Measurements from ENCODE around the gene TRABD2B.
A peak's percentile ranks its signal among the peaks of the same experiment; 100 is the strongest.

The TRABD2B gene

GRCh38 chr1:47751193-47751592, 246.0 kb downstream of the TRABD2B start:
- DNase-seq, result no peak

GRCh38 chr1:47745715-47746609, 251.2 kb downstream of the TRABD2B start:
- no peak for DNase-seq

- no peak for DNase-seq
These were observed 254.1 kb downstream of the TRABD2B start for GRCh38 chr1:47742890-47743760.

- no peak for DNase-seq
These were observed 258.5 kb downstream of the TRABD2B start for GRCh38 chr1:47738560-47739182.

DNA sequence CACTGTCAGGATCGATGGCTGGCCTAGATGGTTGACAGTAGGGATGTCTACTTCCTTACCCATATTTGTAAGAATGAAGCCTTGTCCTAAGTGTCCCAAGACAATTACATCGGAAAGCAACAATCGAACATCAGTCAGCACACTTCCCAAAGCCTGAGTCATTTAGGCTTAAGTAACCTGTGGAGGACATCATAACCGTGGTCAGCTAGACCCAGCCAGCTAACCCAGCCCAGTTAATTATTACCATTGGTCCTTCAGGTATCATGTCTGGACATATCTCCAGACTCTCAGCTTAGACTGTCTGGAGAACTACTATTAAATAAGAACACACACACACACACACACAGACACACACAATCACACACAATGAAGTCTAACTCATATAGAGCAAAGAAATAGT, 264.7 kb downstream of the TRABD2B start:
- DNase-seq, result no peak

DNA sequence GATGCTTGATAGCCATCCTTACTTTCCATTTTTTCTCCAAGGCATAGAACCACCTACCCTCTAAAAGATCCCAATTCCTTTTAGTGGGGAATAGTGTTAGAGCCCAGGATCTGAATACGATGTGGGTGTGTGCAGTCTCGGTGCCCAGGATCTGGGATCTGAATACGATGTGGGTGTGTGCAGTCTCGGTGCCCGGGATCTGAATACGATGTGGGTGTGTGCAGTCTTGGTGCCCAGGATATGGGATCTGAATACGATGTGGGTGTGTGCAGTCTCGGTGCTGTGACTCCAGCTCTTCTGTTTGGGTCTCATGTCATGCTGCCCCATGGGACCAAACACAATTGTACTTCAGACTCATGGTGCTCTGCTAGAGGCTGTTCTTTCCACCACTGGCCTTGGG, 265.5 kb downstream of the TRABD2B start:
- DNase-seq, result no peak

DNA sequence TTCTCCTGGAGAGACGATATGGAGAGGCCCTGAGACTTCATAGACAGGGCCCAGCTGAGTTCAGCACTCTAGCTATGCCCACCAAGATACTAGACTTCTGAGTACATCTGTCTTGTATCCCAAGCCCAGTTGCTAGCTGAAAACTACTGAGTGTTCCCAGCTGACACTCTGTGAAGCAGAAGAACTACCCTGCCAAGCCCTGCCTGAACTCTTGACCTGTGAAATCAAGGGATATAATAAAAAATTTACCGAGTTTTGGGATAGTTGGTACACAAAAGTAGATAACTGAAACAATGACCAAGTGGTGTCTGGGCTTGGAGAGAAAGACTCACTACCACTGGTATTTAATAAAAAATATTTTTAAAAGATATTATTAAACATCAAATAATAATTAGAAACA, 267.5 kb downstream of the TRABD2B start:
- no peak for DNase-seq

- DNase-seq, result no peak
These were observed 269.5 kb downstream of the TRABD2B start for GRCh38 chr1:47727697-47728085.

DNA sequence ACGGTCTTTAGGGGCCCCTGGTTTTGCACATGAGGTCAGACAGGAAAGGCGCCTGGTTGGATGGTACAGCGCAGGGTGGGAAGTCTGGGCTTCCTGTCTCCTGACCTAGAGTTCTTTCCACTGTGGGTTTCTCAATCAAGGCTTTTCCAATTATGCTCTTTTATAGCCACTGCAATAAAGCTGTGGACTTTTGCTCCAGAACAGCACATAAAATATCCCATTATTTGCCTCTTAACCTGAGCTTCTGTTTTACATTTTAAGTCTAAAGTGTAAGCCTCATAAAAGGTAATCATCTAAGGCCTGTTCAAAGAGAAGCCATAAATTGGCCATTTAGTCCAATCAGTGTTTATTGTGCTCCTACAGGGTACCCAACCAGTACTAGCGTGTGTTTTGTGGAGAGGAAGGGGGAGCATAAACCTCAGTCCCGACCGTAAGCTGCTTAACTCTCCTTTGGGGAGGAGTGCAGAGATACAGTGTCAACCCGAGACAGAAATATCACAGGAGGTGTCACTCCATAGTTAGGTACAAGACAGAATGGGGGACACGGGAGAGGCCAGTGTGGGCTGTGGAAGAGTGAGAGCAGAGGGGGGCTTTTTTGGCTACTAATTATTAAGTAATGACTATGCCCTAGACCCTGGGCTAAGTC, 270.0 kb downstream of the TRABD2B start:
- no peak for DNase-seq

DNA sequence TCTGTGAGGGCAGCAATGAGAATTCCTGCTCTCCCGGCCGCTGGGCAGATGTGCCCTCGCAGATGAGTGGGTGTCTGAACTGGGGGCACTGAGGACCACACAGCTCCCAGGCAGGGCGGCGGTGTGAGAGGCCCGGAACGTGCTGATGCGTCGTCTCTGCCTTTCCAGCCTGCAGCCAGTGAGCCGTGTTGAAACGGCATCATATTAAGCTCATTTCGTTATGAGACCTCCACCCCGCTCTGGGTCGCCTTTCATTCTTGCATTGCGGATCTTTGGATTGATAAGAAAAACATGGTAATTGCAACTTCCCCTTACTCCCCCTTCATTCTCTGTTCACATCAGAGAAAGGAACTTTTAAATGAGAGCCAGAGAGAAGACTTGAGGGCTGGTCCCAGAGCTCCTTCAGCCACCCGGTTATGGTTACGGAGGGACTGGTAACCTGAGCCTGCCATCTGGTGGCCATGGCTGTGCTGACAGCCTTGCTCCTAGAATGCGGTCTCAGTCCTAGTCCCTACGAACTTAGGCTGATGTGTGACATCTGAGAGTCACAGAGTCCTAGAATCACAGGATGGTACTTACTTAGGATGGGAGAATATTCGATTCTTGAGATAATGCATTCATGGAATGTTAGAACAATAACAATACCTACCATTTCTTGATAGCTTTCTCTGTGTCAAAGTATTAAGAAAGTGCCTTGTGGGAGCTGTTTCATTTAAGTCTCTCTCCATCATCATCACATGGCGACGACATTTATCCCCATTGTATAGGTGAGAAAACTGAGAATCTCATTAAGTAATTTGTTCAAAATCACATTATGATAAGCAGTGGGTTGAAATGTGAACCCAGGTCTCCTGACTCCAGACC, 271.0 kb downstream of the TRABD2B start:
- peak; percentile 68 for DNase-seq

- DNase-seq, result no peak
These were observed 271.6 kb downstream of the TRABD2B start for GRCh38 chr1:47725511-47725991.

- no peak for DNase-seq
These were observed 272.1 kb downstream of the TRABD2B start for GRCh38 chr1:47725000-47725473.

- DNase-seq, result no peak
These were observed 272.7 kb downstream of the TRABD2B start for GRCh38 chr1:47724432-47724999.

DNA sequence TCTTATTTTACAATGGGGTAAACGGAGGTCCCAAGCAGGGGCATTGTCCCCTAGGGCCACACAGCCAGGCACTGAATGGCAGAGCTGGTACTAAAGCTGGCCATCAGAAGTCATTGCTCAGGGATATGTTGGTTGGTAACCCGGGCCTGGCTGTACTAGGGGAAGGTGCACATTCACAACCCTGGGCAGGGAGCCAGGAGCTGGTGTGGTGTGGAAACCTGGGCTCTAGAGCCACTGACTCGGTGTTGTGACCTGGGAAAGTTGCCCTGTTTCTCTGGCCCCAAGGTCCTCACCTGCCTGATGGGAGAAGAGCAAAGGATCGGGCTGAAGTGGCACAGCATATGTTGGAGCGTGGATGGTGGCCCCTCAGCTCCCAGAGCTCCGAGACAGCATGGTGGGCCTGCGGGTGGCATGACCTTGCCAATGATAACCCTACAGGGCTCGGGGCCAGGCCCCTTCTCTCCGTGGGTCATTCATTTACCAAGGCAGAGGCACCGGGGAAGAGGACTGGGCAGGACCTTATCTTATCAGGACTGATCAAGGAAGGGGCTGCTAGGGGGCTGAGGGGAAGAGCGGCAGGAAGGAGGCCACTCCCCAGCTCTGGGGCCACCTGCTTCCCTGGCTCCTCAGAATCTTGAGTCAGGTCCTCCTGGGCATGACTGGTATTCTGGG, 274.1 kb downstream of the TRABD2B start:
- no peak for DNase-seq

DNA sequence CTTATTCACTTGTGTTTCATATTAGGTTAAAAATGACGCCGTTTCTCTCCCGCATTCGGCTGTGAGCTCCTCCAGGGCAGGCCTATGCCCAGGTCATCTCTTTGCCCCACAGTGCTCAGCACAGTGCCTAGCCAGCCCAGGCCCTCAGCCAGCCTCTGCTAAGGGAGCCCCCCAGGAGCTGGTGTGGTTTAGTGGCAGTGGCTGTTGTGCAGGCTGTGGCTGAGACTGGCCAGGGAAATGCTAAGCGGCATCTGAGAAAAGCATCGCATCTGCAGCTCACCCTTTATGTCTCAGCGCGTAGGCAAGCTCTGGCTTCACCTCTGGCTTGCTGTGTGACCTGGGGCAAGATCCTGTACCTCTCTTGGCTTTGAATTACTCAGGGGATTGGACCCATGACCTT, 275.1 kb downstream of the TRABD2B start:
- no peak for DNase-seq

DNA sequence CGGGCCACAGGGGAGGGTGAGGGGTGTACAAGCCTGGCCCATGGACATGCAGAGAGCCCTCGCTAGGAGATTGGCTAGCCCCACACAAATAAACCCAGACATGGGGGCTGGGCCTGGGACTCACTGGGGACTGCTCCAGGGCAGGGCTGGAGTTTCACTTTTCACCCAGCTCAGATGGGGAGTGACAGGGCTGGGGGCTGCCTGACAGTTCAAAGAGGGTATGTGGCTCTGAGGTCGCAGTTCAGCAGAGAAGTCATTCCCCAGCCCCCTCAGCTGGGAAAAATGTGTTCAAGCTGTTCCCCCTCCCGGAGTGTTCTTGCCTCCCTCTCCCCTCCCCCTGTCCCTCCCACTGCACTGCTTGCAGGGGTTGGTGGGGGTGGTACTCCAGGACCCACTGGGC, 277.1 kb downstream of the TRABD2B start:
- no peak for DNase-seq

DNA sequence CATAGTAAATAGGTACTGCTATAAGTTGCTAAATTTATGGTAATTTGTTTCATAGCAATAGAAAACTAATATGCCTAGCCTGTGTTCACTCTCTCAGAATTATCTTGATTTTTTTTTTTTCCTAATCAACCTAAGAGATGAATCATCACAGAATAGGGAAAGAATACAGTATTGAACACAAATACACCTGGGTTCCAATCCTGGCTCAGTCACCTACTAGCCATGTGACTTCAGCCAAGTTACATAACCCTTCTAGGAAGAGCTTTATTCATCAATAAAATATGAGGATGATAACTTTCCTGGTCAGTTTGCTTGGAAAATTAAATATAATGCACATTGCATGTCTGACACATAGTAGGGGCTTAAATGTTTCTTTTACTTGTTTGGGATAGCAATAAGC, 279.8 kb downstream of the TRABD2B start:
- DNase-seq, result no peak

DNA sequence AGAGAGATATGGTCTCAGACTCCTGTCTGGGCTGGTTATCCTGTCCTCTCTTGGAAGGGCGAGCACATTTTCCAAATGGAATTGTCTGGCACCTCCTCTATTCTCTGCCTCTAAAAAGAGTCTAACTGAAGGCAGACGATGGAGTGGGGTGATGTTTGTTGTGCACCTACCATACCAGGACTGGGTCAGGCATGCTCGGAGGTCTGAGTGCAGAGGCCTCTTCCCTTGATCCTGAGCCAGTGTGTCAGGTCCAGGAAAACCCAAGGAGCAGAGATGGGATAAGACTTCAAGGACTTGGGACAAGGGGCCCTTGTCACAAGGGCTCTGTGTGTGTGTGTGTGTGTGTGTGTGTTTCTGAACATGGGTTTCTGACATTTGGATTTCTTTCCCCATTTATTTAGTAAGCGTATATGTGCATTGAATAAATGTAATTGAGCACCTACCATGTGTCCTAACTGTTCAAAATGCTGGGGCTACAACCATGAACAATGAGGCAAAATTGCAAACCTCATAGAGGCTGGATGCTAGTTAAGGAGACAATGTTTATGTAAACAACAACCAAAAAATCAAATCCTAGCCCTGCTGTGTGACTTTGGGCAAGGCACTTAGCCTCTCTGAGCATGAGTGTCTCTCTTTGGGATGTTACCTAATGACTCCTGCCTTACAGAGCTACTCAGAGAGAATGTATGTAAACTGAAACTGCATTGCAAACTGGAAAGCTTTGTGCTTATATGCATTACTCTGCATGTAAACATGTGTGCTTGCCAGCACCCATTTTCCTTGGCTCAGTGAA, 283.0 kb downstream of the TRABD2B start:
- DNase-seq, result no peak

GRCh38 chr1:47713333-47713953, 283.7 kb downstream of the TRABD2B start:
- DNase-seq, result no peak

Data from NCI-H2171 (cell line).